Activated naive CD8-positive, alpha-beta T cell treated with anti-CD3 and anti-CD28 coated beads, Interleukin-2, amount 10 ng/mL, durations not matched to agents 7 days and 5 days (primary cell): Measurements from ENCODE around the gene BCO1. TPM values are rescaled to one million over a fixed set of nuclear protein-coding genes. Genes with fewer than 3 reads are reported as not detected.
"Not testable (repeated sequence)": the region's sequence is repeated elsewhere in the genome, so short reads cannot be mapped to it uniquely, and the experiment has no call there.

ENCODE experiments used
- ATAC-seq: fragments of 150-1000 bp; cut with Tn5 transposase; one replicate; pipeline ENCODE4 v1.10.0; 2021; ENCODE audit warnings: low read depth, moderate library complexity
- POLR2A ChIA-PET: fragments of 350-600 bp; sonication (Branson Sonifier 250); formaldehyde crosslinking; loops from one replicate; lab custom pipeline; 2021; ENCODE audit warnings: antibody characterized with exemption; lab: Charles Lee
- DNase-seq: peaks from one replicate; pipeline ENCODE4 v3.0.0; 2021
- H3K27ac Mint-ChIP-seq: one replicate; pipeline ENCODE4 v1.8.0; 2022; ENCODE audit warnings: mild to moderate bottlenecking, mixed read lengths
- H3K27me3 Mint-ChIP-seq: one replicate; pipeline ENCODE4 v1.8.0; 2022; ENCODE audit warnings: mild to moderate bottlenecking, moderate library complexity, mixed read lengths
- H3K36me3 Mint-ChIP-seq: one replicate; pipeline ENCODE4 v1.8.0; 2021; ENCODE audit warnings: mild to moderate bottlenecking, mixed read lengths
- H3K4me1 Mint-ChIP-seq: one replicate; pipeline ENCODE4 v1.8.0; 2021; ENCODE audit warnings: mixed read lengths
- H3K4me3 Mint-ChIP-seq: one replicate; pipeline ENCODE4 v1.8.0; 2022; ENCODE audit warnings: mild to moderate bottlenecking, moderate library complexity, mixed read lengths
- H3K9me3 Mint-ChIP-seq: one replicate; pipeline ENCODE4 v1.8.0; 2021; ENCODE audit warnings: mixed read lengths
- total RNA-seq, 2 experiments: library from RNA; stranded (reverse); gene quantifications; one replicate each; pipeline ENCODE4 v1.2.3, GENCODE V29; 2021

BCO1 gene
- total RNA-seq, 2 experiments from 2014 or later: not detected

- POLR2A ChIA-PET: interaction anchor here (0.7 kb wide), 1 partner anchor 660 kb away, joined by 3 read pairs; no protein-coding TSS in a partner anchor
- Mint-ChIP-seq H3K4me1 (no peaks in the 10 kb centered on the region), H3K27me3 (peaks cover 10% of the 10 kb centered on the region), H3K9me3 (no peaks in the 10 kb centered on the region), H3K36me3 (no peaks in the 10 kb centered on the region), H3K4me3 (no peak overlapping the region), H3K27ac (no peak overlapping the region)
- no peak for ATAC-seq
- no peak for DNase-seq
Observed at GRCh38 chr16:81219151-81219550, 19.3 kb upstream of the BCO1 start.

GRCh38 chr16:81220349-81220748, 18.1 kb upstream of the BCO1 start:
- no peak overlapping the region for H3K4me3 Mint-ChIP-seq
- POLR2A ChIA-PET: no interaction called here
- no peak for DNase-seq

DNA sequence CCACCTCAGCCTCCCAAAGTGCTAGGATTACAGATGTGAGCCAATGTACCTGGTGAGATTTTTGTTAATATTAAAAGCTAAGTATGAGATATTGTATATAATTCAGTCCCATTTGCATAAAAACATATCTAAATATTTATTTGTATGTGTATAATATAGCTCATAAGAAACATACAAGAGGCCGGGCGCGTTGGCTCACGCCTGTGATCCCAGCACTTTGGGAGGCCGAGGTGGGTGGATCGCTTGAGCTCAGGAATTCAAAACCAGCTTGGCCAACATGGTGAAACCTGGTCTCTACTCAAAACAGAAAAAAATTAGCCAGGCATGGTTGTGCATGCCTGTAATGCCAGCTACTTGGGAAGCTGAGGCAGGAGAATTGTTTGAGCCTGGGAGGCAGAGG, 16.8 kb upstream of the BCO1 start:
- no peak for DNase-seq
- POLR2A ChIA-PET: no interaction called here
- Mint-ChIP-seq H3K9me3 (no peaks in the 10 kb centered on the region), H3K27ac (no peak overlapping the region), H3K27me3 (peaks cover 9% of the 10 kb centered on the region), H3K4me1 (no peaks in the 10 kb centered on the region), H3K36me3 (no peaks in the 10 kb centered on the region), H3K4me3 (no peak overlapping the region)
- ATAC-seq: no peak

More at GRCh38 chr16:81220349-81220748, 18.1 kb upstream of the BCO1 start:
- Mint-ChIP-seq H3K27me3 (peaks cover 9% of the 10 kb centered on the region), H3K9me3 (no peaks in the 10 kb centered on the region), H3K36me3 (no peaks in the 10 kb centered on the region), H3K4me1 (no peaks in the 10 kb centered on the region), H3K27ac (no peak overlapping the region)
- ATAC-seq: no peak

- ATAC-seq: no peak
- Mint-ChIP-seq H3K27ac (no peak overlapping the region), H3K27me3 (peaks cover 13% of the 10 kb centered on the region), H3K4me3 (no peak overlapping the region), H3K4me1 (no peaks in the 10 kb centered on the region), H3K9me3 (no peaks in the 10 kb centered on the region), H3K36me3 (no peaks in the 10 kb centered on the region)
- no peak for DNase-seq
- POLR2A ChIA-PET: no interaction called here
Observed at GRCh38 chr16:81224824-81225223, 13.7 kb upstream of the BCO1 start.

GRCh38 chr16:81225697-81226096, 12.8 kb upstream of the BCO1 start:
- DNase-seq, H3K36me3 Mint-ChIP-seq, POLR2A ChIA-PET, H3K9me3 Mint-ChIP-seq, ATAC-seq, H3K27ac Mint-ChIP-seq, H3K4me1 Mint-ChIP-seq, H3K4me3 Mint-ChIP-seq: not testable (repeated sequence)
- peaks cover 15% of the 10 kb centered on the region for H3K27me3 Mint-ChIP-seq

GRCh38 chr16:81227785-81228184, 10.7 kb upstream of the BCO1 start:
- Mint-ChIP-seq H3K27me3 (peaks cover 8% of the 10 kb centered on the region), H3K4me1 (no peaks in the 10 kb centered on the region), H3K36me3 (no peaks in the 10 kb centered on the region), H3K4me3 (no peak overlapping the region), H3K9me3 (no peaks in the 10 kb centered on the region), H3K27ac (no peak overlapping the region)
- DNase-seq (no peak), ATAC-seq (no peak)
- POLR2A ChIA-PET: no interaction called here

DNA sequence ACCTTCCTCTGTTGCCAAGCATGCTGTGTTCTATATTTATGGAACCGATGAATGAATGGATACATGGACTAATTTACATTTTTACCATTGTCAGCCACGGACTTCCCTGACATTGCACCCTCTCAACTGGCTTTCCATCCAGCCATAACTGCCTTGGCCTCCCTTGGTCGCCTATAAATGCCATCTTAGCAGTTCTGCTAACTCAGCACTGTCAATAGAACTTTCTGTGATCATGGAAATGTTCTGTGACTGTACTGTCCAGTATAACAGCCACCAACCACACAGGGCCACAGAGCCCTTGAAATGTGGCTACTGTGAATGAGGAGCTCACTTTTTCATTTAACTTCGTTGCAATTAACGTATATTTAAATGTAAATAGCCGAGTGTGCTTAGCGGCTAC, 8.7 kb upstream of the BCO1 start:
- Mint-ChIP-seq H3K36me3 (no peaks in the 10 kb centered on the region), H3K4me3 (no peak overlapping the region), H3K4me1 (no peaks in the 10 kb centered on the region), H3K27ac (no peak overlapping the region), H3K27me3 (peaks cover 8% of the 10 kb centered on the region), H3K9me3 (no peaks in the 10 kb centered on the region)
- ATAC-seq (no peak), DNase-seq (no peak)
- POLR2A ChIA-PET: no interaction called here

- Mint-ChIP-seq H3K27me3 (peaks cover 8% of the 10 kb centered on the region), H3K36me3 (no peaks in the 10 kb centered on the region), H3K4me1 (no peaks in the 10 kb centered on the region), H3K27ac (no peak overlapping the region), H3K9me3 (no peaks in the 10 kb centered on the region), H3K4me3 (no peak overlapping the region)
- POLR2A ChIA-PET: no interaction called here
- ATAC-seq (no peak), DNase-seq (no peak)
Observed at GRCh38 chr16:81231014-81231413, 7.5 kb upstream of the BCO1 start.

DNA sequence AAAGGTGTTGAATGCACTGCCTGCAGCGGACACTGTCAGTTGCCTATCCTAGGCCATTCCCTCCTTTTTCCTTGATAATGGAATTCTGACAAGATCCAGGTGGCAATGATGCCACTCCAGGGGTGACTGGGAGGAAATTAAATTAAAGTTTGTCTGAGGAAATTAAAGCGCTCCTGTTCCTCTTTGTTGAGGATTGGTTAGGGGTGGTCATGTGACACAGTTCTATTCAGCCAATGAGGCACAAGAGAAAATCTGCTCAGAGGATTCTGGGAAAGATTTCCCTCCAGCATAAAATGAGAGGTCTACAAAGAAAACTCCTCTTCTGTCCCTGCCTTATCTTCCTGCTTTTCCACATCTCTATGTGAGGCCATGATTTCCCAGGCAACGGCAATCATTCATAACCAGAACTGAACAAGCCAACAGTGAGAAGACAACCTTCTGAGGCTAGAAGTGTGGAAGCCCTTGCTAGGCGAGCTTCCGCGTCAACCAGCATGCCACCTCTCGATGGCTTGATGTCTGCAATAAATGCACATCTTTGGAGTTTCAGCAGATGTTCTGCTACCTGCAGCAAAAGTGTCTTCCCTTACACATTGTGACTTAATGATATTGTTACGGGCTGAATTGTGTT, 5.6 kb upstream of the BCO1 start:
- DNase-seq (no peak), ATAC-seq (no peak)
- no peak overlapping the region for H3K4me3 Mint-ChIP-seq
- H3K36me3 Mint-ChIP-seq: no peaks in the 10 kb centered on the region
- peaks cover 8% of the 10 kb centered on the region for H3K27me3 Mint-ChIP-seq
- H3K9me3 Mint-ChIP-seq: no peaks in the 10 kb centered on the region
- H3K4me1 Mint-ChIP-seq: no peaks in the 10 kb centered on the region
- no peak overlapping the region for H3K27ac Mint-ChIP-seq
- POLR2A ChIA-PET: no interaction called here

DNA sequence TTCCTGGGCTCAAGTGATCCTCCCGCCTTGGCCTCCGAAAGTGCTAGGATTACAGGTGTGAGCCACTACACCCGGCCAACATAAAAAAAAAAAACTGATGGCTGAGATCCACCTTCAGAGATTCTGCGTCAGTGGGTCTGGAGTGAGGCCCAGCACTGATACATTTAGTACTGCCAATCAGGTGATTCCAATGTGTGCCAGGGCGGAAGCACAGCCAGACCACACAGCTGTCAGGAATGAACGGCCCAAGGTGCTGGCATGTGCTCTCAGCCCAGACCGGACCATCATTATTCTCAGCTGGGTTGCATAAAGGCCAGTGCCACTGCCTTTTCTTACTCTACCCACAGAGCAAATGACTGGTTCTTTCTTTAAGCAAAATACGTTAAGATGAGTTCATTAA, 1.2 kb upstream of the BCO1 start:
- Mint-ChIP-seq H3K27ac (no peak overlapping the region), H3K36me3 (no peaks in the 10 kb centered on the region), H3K27me3 (no peaks in the 10 kb centered on the region), H3K9me3 (no peaks in the 10 kb centered on the region), H3K4me1 (peaks cover 2% of the 10 kb centered on the region), H3K4me3 (no peak overlapping the region)
- DNase-seq: no peak
- POLR2A ChIA-PET: no interaction called here
- ATAC-seq: no peak

GRCh38 chr16:81237942-81238295, 570 bp upstream of the BCO1 start:
- Mint-ChIP-seq H3K9me3 (no peaks in the 10 kb centered on the region), H3K27ac (no peak overlapping the region), H3K4me1 (peaks cover 2% of the 10 kb centered on the region), H3K27me3 (no peaks in the 10 kb centered on the region), H3K36me3 (no peaks in the 10 kb centered on the region), H3K4me3 (no peak overlapping the region)
- DNase-seq (no peak), ATAC-seq (no peak)
- POLR2A ChIA-PET: no interaction called here

DNA sequence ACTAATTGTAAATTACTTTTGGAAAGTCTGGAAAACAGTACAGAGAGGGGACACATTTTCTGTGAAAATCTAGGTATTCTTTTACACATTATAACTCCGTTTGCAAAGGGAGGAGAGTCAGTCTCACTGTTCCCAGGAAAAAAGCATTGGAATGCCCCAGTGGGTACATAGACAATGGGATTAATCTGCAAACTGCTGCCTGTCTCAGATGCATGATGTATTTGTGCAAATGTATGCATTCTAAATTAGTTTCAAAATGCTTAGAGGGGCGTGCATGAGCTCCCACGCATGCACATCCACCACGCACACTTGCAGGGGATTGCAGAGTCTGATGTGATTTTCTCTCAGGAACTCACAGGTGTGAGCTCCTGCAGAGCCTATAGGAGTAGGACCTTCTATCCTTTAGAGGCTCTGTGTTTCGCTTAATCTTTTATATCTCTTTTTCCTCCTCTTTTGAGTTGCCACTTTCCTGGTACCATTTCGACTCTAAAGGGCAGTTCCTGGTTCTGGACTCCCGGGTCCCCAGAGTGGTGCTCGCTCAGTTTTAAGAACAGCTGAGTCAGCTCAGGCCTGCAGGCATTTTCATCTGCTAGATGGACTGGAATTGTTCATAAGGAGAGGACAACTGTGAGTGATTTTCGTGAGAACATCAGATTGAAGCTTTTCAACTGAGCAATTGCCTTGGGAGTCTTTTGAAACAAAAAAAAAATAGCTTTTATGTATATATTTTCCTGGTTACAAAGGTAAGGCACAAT, 1.1 kb downstream of the BCO1 start:
- Mint-ChIP-seq H3K27ac (no peak overlapping the region), H3K9me3 (no peaks in the 10 kb centered on the region), H3K4me1 (peaks cover 2% of the 10 kb centered on the region), H3K27me3 (no peaks in the 10 kb centered on the region), H3K4me3 (no peak overlapping the region), H3K36me3 (no peaks in the 10 kb centered on the region)
- ATAC-seq (no peak), DNase-seq (no peak)
- POLR2A ChIA-PET: interaction anchor here (0.7 kb wide), 1 partner anchor 134 kb away, joined by 3 read pairs; no protein-coding TSS in a partner anchor

DNA sequence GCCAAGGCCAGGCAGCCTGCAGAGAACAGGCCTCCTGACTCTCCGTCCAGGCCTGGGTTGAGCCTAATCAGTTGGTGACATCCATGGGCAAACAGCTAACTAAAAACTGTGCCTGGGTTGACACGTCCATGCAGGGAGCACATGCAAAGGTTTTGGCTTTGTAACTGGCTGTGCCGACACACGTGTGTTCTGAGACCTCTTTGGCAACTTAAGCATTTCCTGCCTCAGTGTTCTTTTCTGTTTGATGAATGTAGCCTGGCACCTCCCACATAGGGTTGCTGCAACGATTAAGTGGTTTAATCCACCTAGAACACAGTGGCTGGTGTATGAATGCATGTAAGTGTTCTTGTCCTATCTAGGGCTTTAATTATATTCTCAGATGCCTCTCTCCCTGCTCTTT, 3.2 kb downstream of the BCO1 start:
- Mint-ChIP-seq H3K4me3 (no peak overlapping the region), H3K9me3 (no peaks in the 10 kb centered on the region), H3K36me3 (no peaks in the 10 kb centered on the region), H3K27ac (no peak overlapping the region), H3K27me3 (no peaks in the 10 kb centered on the region), H3K4me1 (peaks cover 2% of the 10 kb centered on the region)
- POLR2A ChIA-PET: no interaction called here
- DNase-seq (no peak), ATAC-seq (no peak)

DNA sequence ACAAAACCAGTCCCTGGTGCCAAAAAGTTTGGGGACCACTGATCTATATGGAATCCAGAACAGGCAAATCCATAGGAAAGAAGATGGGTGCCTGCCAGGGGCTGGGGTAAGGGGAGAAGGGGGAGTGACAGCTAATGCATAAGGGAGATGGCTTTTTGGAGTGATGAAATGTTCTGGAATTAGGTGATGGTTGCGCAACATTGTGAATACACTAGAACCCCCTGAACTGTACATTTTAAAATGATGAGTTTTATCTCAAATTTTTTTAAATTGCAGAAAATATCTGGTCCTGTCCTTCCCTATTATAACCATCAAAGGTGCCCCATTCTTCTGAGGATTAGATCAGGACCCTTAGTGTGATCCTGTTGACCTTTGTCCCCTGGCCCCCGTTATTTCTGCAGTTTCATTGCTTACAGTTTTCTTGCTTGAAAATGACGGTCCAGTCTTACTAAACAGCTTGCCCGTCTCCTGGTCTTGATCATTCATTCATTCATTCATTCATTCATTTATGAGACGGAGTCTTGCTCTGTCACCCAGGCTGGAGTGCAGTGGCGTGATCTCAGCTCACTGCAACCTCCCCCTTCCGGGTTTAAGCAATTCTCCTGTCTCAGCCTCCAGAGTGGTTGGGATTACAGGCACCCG, 4.6 kb downstream of the BCO1 start:
- H3K27me3 Mint-ChIP-seq: no peaks in the 10 kb centered on the region

More for the DNA sequence above, 4.6 kb downstream of the BCO1 start:
- H3K36me3 Mint-ChIP-seq: no peaks in the 10 kb centered on the region
- ATAC-seq: no peak
- POLR2A ChIA-PET: no interaction called here
- peaks cover 2% of the 10 kb centered on the region for H3K4me1 Mint-ChIP-seq
- H3K9me3 Mint-ChIP-seq: no peaks in the 10 kb centered on the region
- no peak overlapping the region for H3K4me3 Mint-ChIP-seq
- no peak overlapping the region for H3K27ac Mint-ChIP-seq
- DNase-seq: no peak
